Measurements from ENCODE around the gene IFNLR1.
A peak's percentile ranks its signal among the peaks of the same experiment; 100 is the strongest.

IFNLR1 gene

DNA sequence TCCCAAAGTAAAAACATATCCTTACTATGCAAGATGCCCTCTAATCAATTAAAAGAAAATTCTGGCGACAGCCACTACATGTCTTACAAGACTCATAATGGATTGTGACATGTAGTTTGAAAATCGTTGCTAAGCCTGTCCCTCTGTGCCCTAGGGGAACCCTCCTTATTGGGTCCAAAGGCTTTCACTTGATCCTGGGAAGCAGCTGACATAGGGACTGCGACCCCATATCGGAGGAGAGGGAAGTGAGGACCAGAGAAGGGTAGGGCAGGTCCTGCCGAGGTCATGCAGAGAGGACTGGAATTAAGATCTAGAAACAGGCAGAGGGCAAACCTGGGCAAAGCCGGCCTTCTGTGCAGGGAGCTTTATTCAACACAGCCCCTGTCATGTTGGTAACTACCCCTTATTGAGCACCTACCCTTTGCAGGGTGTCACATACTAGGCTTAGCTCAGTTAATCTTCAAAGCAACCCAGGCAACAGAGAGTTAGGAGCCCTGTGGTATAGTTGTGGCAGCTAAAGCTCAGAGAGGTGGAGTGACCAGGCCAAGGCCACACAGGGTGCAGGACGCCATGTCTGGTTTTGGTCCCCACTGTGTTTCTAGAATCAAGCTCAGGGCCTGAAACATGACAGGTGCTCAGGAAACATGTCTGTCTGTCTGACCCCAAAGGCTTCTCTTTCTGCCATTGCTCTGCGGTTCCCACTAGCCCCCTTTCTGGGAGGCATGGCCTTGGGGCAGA lies 18.4 kb upstream of the IFNLR1 start:
- H3K27me3 ChIP-seq (ENCODE audit: insufficient read depth, low read length), result no peaks in the 10 kb centered on the region
- no peak overlapping the region for H3K4me3 ChIP-seq (ENCODE audit: low read depth, low read length)

DNA sequence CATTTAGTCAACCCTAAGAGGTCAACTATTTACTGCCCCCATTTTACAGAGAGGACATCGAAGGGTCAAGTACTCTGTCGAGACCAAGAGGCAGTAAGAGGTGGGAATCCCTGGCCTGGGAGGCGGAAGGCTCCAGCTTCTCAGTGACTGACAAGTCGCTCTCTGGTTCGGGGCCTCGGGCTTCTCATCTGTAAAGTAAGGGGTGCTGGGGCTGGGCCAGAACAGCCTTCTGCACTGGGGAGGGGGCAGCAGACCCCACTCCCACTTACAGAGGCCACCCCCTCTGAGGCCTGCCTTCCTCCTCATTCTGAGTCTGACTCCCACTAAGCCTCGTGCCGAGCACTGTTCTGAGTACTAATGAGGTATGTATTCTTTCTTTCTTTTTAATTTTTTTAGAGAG lies 17.0 kb upstream of the IFNLR1 start:
- Histone ChIP-seq H3K79me2 (ENCODE audit: control insufficient read depth, insufficient read depth, low read length, unreplicated experiment) (no peaks in the 10 kb centered on the region), H3K36me3 (ENCODE audit: insufficient read depth, low read length) (no peaks in the 10 kb centered on the region), H3K27me3 (ENCODE audit: insufficient read depth, low read length) (no peaks in the 10 kb centered on the region), H3K27ac (ENCODE audit: low read depth, low read length) (no peak overlapping the region), H3K4me3 (ENCODE audit: low read depth, low read length) (no peak overlapping the region), H2AFZ (ENCODE audit: low read length, unreplicated experiment) (no peak overlapping the region), H3K4me1 (ENCODE audit: control insufficient read depth, insufficient read depth, low read length, unreplicated experiment) (peaks cover 7% of the 10 kb centered on the region)

More for the DNA sequence above, 18.4 kb upstream of the IFNLR1 start:
- Histone ChIP-seq H3K79me2 (ENCODE audit: control insufficient read depth, insufficient read depth, low read length, unreplicated experiment) (no peaks in the 10 kb centered on the region), H2AFZ (ENCODE audit: low read length, unreplicated experiment) (no peak overlapping the region), H3K27ac (ENCODE audit: low read depth, low read length) (no peak overlapping the region), H3K36me3 (ENCODE audit: insufficient read depth, low read length) (no peaks in the 10 kb centered on the region), H3K4me1 (ENCODE audit: control insufficient read depth, insufficient read depth, low read length, unreplicated experiment) (peaks cover 7% of the 10 kb centered on the region)

DNA sequence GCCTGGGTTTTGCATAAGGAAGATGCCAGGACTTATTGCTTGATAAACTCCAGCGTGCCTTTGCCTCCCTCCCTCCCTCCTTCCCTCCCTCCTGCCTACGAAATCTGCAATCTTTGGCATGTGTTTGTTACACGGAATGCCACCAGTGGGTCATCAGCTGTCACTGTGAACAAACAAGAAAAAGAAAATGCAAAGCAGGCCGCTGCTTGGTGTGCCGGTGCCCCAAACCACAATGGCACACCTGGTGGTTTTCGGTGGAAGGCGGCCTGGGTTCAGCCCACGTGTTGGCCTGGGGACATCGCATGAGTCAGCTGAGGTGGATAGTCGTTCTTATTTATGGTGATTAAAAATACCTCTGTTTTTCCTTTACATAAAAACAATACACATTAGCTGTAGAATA lies 16.3 kb upstream of the IFNLR1 start:
- Histone ChIP-seq H3K4me3 (ENCODE audit: low read depth, low read length) (no peak overlapping the region), H2AFZ (ENCODE audit: low read length, unreplicated experiment) (no peak overlapping the region), H3K27me3 (ENCODE audit: insufficient read depth, low read length) (no peaks in the 10 kb centered on the region), H3K27ac (ENCODE audit: low read depth, low read length) (no peak overlapping the region), H3K79me2 (ENCODE audit: control insufficient read depth, insufficient read depth, low read length, unreplicated experiment) (no peaks in the 10 kb centered on the region), H3K4me1 (ENCODE audit: control insufficient read depth, insufficient read depth, low read length, unreplicated experiment) (peaks cover 7% of the 10 kb centered on the region), H3K36me3 (ENCODE audit: insufficient read depth, low read length) (no peaks in the 10 kb centered on the region)

DNA sequence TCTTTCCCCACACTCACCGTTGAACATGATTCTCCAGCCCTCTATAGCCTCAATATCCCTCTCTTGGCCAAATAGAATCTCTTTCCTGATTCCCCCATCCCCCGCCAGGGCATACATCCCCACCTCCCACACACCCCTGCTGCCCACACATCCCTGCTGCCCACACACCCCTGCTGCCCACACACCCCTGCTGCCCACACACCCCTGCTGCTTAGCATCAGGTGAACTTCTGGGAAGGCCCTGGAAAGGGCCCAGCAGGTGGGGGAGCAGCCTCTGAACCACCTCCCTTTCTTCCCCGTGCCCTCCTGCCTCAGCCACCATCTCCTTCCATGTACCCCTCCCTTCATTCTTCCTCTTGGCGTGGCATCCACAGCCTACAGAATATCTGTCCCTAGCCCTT lies 15.9 kb upstream of the IFNLR1 start:
- H3K27me3 ChIP-seq (ENCODE audit: insufficient read depth, low read length), result no peaks in the 10 kb centered on the region
- H3K27ac ChIP-seq (ENCODE audit: low read depth, low read length), result no peak overlapping the region
- no peaks in the 10 kb centered on the region for H3K36me3 ChIP-seq (ENCODE audit: insufficient read depth, low read length)
- no peak overlapping the region for H3K4me3 ChIP-seq (ENCODE audit: low read depth, low read length)
- no peaks in the 10 kb centered on the region for H3K79me2 ChIP-seq (ENCODE audit: control insufficient read depth, insufficient read depth, low read length, unreplicated experiment)
- H2AFZ ChIP-seq (ENCODE audit: low read length, unreplicated experiment), result no peak overlapping the region
- H3K4me1 ChIP-seq (ENCODE audit: control insufficient read depth, insufficient read depth, low read length, unreplicated experiment), result peaks cover 7% of the 10 kb centered on the region

DNA sequence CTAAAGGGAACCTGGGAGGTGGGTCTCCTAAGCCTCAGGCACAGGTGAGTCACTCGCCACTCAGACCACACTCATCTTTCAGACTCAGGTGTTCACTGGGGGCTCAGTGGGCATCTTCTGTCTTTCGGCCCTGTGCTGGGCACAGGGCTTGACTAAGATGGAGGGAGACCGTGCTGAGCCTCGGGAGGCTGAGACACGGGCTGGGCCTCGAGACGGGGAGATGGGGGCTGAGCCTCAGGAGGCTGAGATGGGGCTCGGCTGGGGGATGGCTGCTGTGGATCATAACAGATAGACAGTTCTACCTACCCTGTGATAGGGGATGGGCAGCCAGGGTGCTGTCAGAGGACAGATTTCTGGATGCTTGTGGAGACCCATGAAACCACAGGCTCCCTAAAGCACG lies 15.5 kb upstream of the IFNLR1 start:
- Histone ChIP-seq H3K36me3 (ENCODE audit: insufficient read depth, low read length) (no peaks in the 10 kb centered on the region), H3K4me1 (ENCODE audit: control insufficient read depth, insufficient read depth, low read length, unreplicated experiment) (peaks cover 7% of the 10 kb centered on the region), H3K79me2 (ENCODE audit: control insufficient read depth, insufficient read depth, low read length, unreplicated experiment) (no peaks in the 10 kb centered on the region), H2AFZ (ENCODE audit: low read length, unreplicated experiment) (no peak overlapping the region), H3K4me3 (ENCODE audit: low read depth, low read length) (no peak overlapping the region), H3K27me3 (ENCODE audit: insufficient read depth, low read length) (no peaks in the 10 kb centered on the region), H3K27ac (ENCODE audit: low read depth, low read length) (no peak overlapping the region)

DNA sequence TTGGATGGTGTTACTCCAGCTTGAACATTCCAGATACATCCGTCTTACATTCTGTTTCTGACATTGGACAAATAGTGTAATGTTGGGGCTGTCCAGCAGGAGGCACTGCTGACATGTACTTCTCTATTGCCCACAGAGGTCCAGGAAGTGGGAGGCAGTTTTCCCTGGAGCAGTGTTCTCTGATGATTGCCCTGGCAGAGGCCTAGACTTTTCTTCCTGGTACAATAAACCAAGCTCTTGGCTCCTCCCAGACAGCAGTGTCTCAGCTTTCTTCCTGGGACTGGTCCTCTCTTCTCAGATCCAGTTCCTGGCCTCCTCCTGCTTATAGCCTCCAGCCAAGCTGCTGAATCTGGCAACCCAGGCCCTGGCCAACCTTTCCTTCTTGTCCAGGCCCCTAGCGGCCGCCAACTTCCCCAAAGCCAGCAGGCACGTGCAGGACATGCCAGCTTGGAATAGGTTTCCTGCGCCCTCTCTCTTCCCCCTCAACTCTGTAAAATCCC lies 14.9 kb upstream of the IFNLR1 start:
- H2AFZ ChIP-seq (ENCODE audit: low read length, unreplicated experiment), result no peak overlapping the region
- no peaks in the 10 kb centered on the region for H3K36me3 ChIP-seq (ENCODE audit: insufficient read depth, low read length)
- H3K79me2 ChIP-seq (ENCODE audit: control insufficient read depth, insufficient read depth, low read length, unreplicated experiment), result no peaks in the 10 kb centered on the region
- H3K4me3 ChIP-seq (ENCODE audit: low read depth, low read length), result no peak overlapping the region
- H3K27ac ChIP-seq (ENCODE audit: low read depth, low read length), result no peak overlapping the region
- H3K4me1 ChIP-seq (ENCODE audit: control insufficient read depth, insufficient read depth, low read length, unreplicated experiment), result peaks cover 7% of the 10 kb centered on the region
- H3K27me3 ChIP-seq (ENCODE audit: insufficient read depth, low read length), result no peaks in the 10 kb centered on the region

DNA sequence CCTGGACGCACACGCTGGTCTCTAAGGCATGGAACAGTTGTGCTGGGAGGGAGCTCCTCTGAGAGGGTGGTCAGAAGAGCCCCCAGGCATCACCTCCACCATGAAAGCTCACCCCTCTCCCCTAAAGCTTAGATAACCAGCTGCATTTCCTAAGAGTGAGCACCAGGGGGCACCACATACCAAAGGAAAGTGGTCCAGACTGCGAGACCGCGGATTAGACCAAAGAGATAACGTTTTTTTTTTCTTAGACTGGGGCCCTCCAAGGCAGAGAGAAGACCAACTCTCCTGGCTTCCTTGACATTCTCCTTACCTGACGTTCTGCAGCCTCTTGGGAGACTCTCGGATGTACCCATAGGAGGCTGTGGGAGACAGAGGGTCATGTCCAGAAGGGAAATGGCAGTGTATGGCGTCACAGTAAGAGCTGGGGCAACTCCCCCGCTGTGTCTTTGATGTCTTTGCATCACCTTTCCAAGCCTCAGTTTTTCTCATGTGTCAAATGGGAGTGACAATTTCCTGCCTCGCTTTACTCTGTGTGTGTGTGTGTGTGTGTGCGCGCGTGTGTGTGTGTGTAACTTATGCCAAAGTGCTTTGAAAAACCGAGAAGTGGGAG lies 12.3 kb upstream of the IFNLR1 start:
- H3K4me1 ChIP-seq (ENCODE audit: control insufficient read depth, insufficient read depth, low read length, unreplicated experiment), result peaks cover 7% of the 10 kb centered on the region
- H2AFZ ChIP-seq (ENCODE audit: low read length, unreplicated experiment), result peak overlapping the region; percentile 74

DNA sequence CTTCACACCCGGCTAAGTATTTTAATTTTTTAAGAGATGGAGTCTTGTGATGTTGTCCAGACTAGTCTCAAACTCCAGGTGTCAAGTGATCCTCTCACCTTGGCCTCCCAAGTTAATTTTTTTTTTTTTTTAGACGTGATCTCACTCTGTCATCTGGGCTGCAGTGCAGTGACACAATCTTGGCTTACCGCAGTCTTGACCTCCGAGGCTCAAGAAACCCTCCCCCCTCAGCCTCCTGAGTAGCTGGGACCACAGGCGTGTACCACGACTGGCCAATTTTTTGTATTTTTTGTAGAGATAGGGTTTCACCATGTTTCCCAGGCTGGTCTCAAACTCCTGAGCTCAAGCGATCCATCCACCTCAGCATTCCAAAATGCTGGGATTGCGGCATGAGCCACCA lies 11.7 kb upstream of the IFNLR1 start:
- no peaks in the 10 kb centered on the region for H3K27me3 ChIP-seq (ENCODE audit: insufficient read depth, low read length)
- no peak overlapping the region for H3K27ac ChIP-seq (ENCODE audit: low read depth, low read length)
- no peak overlapping the region for H3K4me3 ChIP-seq (ENCODE audit: low read depth, low read length)
- H2AFZ ChIP-seq (ENCODE audit: low read length, unreplicated experiment), result no peak overlapping the region
- H3K36me3 ChIP-seq (ENCODE audit: insufficient read depth, low read length), result no peaks in the 10 kb centered on the region
- H3K79me2 ChIP-seq (ENCODE audit: control insufficient read depth, insufficient read depth, low read length, unreplicated experiment), result no peaks in the 10 kb centered on the region
- H3K4me1 ChIP-seq (ENCODE audit: control insufficient read depth, insufficient read depth, low read length, unreplicated experiment), result peaks cover 7% of the 10 kb centered on the region

More for the DNA sequence above, 12.3 kb upstream of the IFNLR1 start:
- H3K79me2 ChIP-seq (ENCODE audit: control insufficient read depth, insufficient read depth, low read length, unreplicated experiment), result no peaks in the 10 kb centered on the region
- H3K36me3 ChIP-seq (ENCODE audit: insufficient read depth, low read length), result no peaks in the 10 kb centered on the region
- H3K27me3 ChIP-seq (ENCODE audit: insufficient read depth, low read length), result no peaks in the 10 kb centered on the region
- 0 out of 2 replicates have a peak overlapping the region, but pooled peaks have one; percentile 29 for H3K4me3 ChIP-seq (ENCODE audit: low read depth, low read length)
- H3K27ac ChIP-seq (ENCODE audit: low read depth, low read length), result no peak overlapping the region

DNA sequence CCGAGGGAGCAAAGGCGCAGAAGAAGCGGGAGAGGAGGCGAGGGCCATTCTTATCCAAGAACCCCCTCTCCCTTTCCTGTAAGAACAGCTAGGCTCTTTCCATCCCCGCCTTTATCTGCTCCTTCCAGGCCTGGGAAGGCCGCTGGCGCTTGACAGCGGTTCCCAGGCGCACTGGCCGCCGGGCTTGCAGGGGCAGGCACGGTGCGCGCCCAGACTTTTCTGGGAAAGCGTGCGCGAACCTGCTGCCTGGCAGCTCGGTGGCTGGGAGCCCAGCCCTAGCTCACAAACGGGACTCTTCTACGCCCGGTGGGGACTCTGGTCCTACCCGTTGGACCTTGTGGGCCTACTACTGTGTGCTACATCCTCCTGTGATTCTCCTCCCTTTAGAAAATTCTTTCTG lies 8.8 kb upstream of the IFNLR1 start:
- Histone ChIP-seq H3K4me1 (ENCODE audit: control insufficient read depth, insufficient read depth, low read length, unreplicated experiment) (peaks cover 9% of the 10 kb centered on the region), H3K79me2 (ENCODE audit: control insufficient read depth, insufficient read depth, low read length, unreplicated experiment) (no peaks in the 10 kb centered on the region), H2AFZ (ENCODE audit: low read length, unreplicated experiment) (no peak overlapping the region), H3K36me3 (ENCODE audit: insufficient read depth, low read length) (no peaks in the 10 kb centered on the region), H3K27me3 (ENCODE audit: insufficient read depth, low read length) (no peaks in the 10 kb centered on the region), H3K27ac (ENCODE audit: low read depth, low read length) (no peak overlapping the region), H3K4me3 (ENCODE audit: low read depth, low read length) (no peak overlapping the region)

DNA sequence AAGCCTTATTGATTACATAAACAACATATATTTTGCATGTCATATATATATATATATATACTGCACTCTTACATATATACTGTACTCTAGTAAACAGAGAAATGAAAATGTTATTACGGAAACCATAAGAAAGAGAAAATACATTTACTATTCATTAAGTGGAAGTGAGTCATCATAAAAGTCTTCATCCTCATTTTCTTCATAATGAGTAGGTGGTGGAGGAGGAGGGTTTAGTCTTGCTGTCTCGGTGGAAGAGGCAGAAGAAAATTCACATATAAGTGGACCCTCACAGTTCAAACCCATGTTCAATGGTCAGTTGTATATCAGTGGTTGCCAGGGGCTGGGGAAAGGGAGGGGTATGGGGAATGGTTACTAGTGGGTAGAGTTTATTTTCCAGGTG lies 8.0 kb upstream of the IFNLR1 start:
- H3K4me3 ChIP-seq (ENCODE audit: low read depth, low read length), result no peak overlapping the region
- H3K27ac ChIP-seq (ENCODE audit: low read depth, low read length), result no peak overlapping the region
- H3K27me3 ChIP-seq (ENCODE audit: insufficient read depth, low read length), result no peaks in the 10 kb centered on the region
- H3K4me1 ChIP-seq (ENCODE audit: control insufficient read depth, insufficient read depth, low read length, unreplicated experiment), result peaks cover 13% of the 10 kb centered on the region
- H2AFZ ChIP-seq (ENCODE audit: low read length, unreplicated experiment), result no peak overlapping the region
- H3K36me3 ChIP-seq (ENCODE audit: insufficient read depth, low read length), result no peaks in the 10 kb centered on the region
- no peaks in the 10 kb centered on the region for H3K79me2 ChIP-seq (ENCODE audit: control insufficient read depth, insufficient read depth, low read length, unreplicated experiment)

DNA sequence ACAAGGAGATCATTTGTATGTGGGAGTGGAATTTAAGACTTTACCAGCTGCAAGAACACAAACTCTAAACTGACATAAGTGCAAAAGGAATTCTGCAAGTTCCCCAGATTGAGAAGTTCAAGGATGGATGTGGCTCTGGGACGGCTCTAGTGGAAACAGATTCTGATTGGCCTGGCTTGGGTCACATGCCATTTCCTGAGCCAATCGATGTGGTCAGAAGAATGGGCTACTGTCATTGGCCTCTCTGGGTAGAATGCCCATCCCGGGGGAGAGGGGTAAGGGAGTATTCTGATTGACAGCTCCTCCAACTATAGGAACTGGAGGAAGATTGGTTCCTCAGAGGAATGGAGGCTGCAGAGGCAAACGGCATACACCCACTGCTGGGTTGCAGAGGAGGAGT lies 6.0 kb upstream of the IFNLR1 start:
- Histone ChIP-seq H3K79me2 (ENCODE audit: control insufficient read depth, insufficient read depth, low read length, unreplicated experiment) (no peaks in the 10 kb centered on the region), H3K4me1 (ENCODE audit: control insufficient read depth, insufficient read depth, low read length, unreplicated experiment) (peaks cover 20% of the 10 kb centered on the region), H2AFZ (ENCODE audit: low read length, unreplicated experiment) (no peak overlapping the region), H3K36me3 (ENCODE audit: insufficient read depth, low read length) (no peaks in the 10 kb centered on the region), H3K27me3 (ENCODE audit: insufficient read depth, low read length) (no peaks in the 10 kb centered on the region), H3K27ac (ENCODE audit: low read depth, low read length) (no peak overlapping the region), H3K4me3 (ENCODE audit: low read depth, low read length) (no peak overlapping the region)

All from ACC112 (cell line).